ENCODE results near the gene LRRC27. TPM values are rescaled to one million over a fixed set of nuclear protein-coding genes. Genes with fewer than 3 reads are reported as not detected.

LRRC27 gene
- total and polyA plus RNA-seq, 2 of the 4 experiments (the other 2 are of a cell fraction) = 3.8 to 5.3 TPM

- in situ Hi-C loops (cut with MboI; ENCODE audit: low sequenced_read_pairs) = loop anchor here (5.0 to 10.0 kb wide), 2 partner anchors 61 to 243 kb away; no protein-coding TSS in a partner anchor
- intact Hi-C loops (cut with micrococcal nuclease) = loop anchor here (5.0 kb wide), 1 partner anchor 246 kb away; no protein-coding TSS in a partner anchor
- H3K4me3 ChIP-seq (ENCODE audit: insufficient read depth, low read depth, low read length) = no peak overlapping the region
- peaks cover 3% of the 10 kb centered on the region; the same call in 1 of the 2 replicates for H3K27me3 ChIP-seq (ENCODE audit: control insufficient read depth, insufficient read depth, low read length)
- dilution Hi-C loops (cut with HindIII; ENCODE audit: low sequenced_read_pairs, unreplicated experiment) = no loop called here
- no peak overlapping the region for H2AK9ac ChIP-seq (replicated peaks; ENCODE audit: low read depth, low read length, poor library complexity)
- H3K79me1 ChIP-seq (ENCODE audit: low read depth in 1 of 2, low read length in 2 of 2) = no peaks in the 10 kb centered on the region
- H2AFZ ChIP-seq (replicated peaks; ENCODE audit: low read length, poor library complexity) = no peak overlapping the region
- H3K27ac ChIP-seq (ENCODE audit: insufficient read depth, low read length) = no peak overlapping the region
- H3K56ac ChIP-seq (ENCODE audit: extremely low read depth, insufficient read depth, low read length) = no peak overlapping the region
- no peak overlapping the region for H3K4me2 ChIP-seq (ENCODE audit: low read depth, low read length)
- H3K18ac ChIP-seq (ENCODE audit: low read depth, low read length) = no peak overlapping the region
- no peak overlapping the region for H2AK5ac ChIP-seq (ENCODE audit: low read depth, low read length)
- no peak overlapping the region for H3K9ac ChIP-seq (ENCODE audit: low read depth, low read length)
- no peaks in the 10 kb centered on the region for H4K20me1 ChIP-seq (ENCODE audit: insufficient read depth, low read length)
- no peaks in the 10 kb centered on the region for H3K9me3 ChIP-seq (ENCODE audit: control insufficient read depth, insufficient read depth, low read length)
- peaks cover 11% of the 10 kb centered on the region; the same call in 1 of the 2 replicates for H3K9me1 ChIP-seq (ENCODE audit: insufficient read depth, low read length)
- no peak overlapping the region for H4K91ac ChIP-seq (ENCODE audit: insufficient read depth, low read depth, low read length)
- H3K36me3 ChIP-seq (ENCODE audit: control insufficient read depth, insufficient read depth, low read length) = no peaks in the 10 kb centered on the region
- H2BK15ac ChIP-seq (ENCODE audit: low read depth, low read length) = no peak overlapping the region
- 100% methylated on average over 2 of the region's 4 CpGs; no CpG with 5 or more reads in 1 of the 2 experiments for WGBS, 2 experiments (ENCODE audit: extremely low coverage in 2 of 2, insufficient read length in 1 of 2)
- no peak overlapping the region for H2BK120ac ChIP-seq (ENCODE audit: low read depth, low read length)
- ATAC-seq (ENCODE audit: low read depth) (no peak), DNase-seq (no peak)
- no peak overlapping the region for H2BK5ac ChIP-seq (ENCODE audit: low read depth, low read length, poor library complexity, severe bottlenecking)
- CTCF ChIA-PET = no interaction called here
- no peak overlapping the region for H4K5ac ChIP-seq (ENCODE audit: low read depth, low read length)
- no TSS peak for BruUV-seq (replicated peaks)
- H3K23ac ChIP-seq (ENCODE audit: low read depth, low read length) = no peak overlapping the region
- H4K8ac ChIP-seq (ENCODE audit: low read depth in 2 of 2, low read length in 2 of 2) = no peak overlapping the region
- no peak overlapping the region for H3K14ac ChIP-seq (replicated peaks; ENCODE audit: low read depth, low read length)
- POLR2A ChIA-PET (ENCODE audit: unreplicated experiment) = no interaction called here
- H2BK20ac ChIP-seq (ENCODE audit: low read depth, low read length) = no peak overlapping the region
- H3K4ac ChIP-seq (ENCODE audit: low read depth, low read length) = no peak overlapping the region
- no peak for TF ChIP-seq ELK1 (IDR thresholded peaks at IDR 0.05; ENCODE audit: borderline replicate concordance, low read depth, low read length)
- no peak for TF ChIP-seq CHD1 (IDR thresholded peaks at IDR 0.05; ENCODE audit: low read depth, low read length)
- TF ChIP-seq RFX5 (IDR thresholded peaks at IDR 0.05; ENCODE audit: low read depth, low read length) = no peak
- no peak for TF ChIP-seq CEBPB (IDR thresholded peaks at IDR 0.05; ENCODE audit: low read depth, low read length)
- TF ChIP-seq RAD21 (IDR thresholded peaks at IDR 0.05; ENCODE audit: low read length) = no peak
- TF ChIP-seq MXI1 (IDR thresholded peaks at IDR 0.05; ENCODE audit: borderline replicate concordance, low read depth, low read length) = no peak
- TF ChIP-seq FOS (IDR thresholded peaks at IDR 0.05; ENCODE audit: low read depth, low read length) = no peak
- TF ChIP-seq MAFK (IDR thresholded peaks at IDR 0.05; ENCODE audit: low read depth, low read length) = no peak
- no peak for TF ChIP-seq BHLHE40 (IDR thresholded peaks at IDR 0.05; ENCODE audit: low read depth, low read length)
- TF ChIP-seq POLR2A (IDR thresholded peaks at IDR 0.05; ENCODE audit: low read depth, low read length) = no peak
- no peak for TF ChIP-seq MAZ (IDR thresholded peaks at IDR 0.05; ENCODE audit: borderline replicate concordance, low read depth, low read length)
- TF ChIP-seq SMC3 (IDR thresholded peaks at IDR 0.05; ENCODE audit: low read depth, low read length) = no peak
- TF ChIP-seq RCOR1 (IDR thresholded peaks at IDR 0.05; ENCODE audit: insufficient replicate concordance, low read length) = no peak
- H3K4me1 ChIP-seq (ENCODE audit: control insufficient read depth, insufficient read depth, low read length) = peaks cover 14% of the 10 kb centered on the region
Observed at GRCh38 chr10:132391676-132392020, 59.7 kb downstream of the LRRC27 start.
